SH-SY5Y (cell line): ENCODE measurements around the gene ZNF804B.

Experiments used
- GATA2 ChIP-seq: IDR thresholded peaks from 2 replicates; pipeline ENCODE4 v1.6.1; 2011; ENCODE audit warnings: mild to moderate bottlenecking, low read depth, low read length
- GATA3 ChIP-seq: IDR thresholded peaks from 2 replicates; pipeline ENCODE4 v1.6.1; 2011; ENCODE audit warnings: low read depth, mild to moderate bottlenecking, low read length, moderate library complexity

Gene ZNF804B

DNA sequence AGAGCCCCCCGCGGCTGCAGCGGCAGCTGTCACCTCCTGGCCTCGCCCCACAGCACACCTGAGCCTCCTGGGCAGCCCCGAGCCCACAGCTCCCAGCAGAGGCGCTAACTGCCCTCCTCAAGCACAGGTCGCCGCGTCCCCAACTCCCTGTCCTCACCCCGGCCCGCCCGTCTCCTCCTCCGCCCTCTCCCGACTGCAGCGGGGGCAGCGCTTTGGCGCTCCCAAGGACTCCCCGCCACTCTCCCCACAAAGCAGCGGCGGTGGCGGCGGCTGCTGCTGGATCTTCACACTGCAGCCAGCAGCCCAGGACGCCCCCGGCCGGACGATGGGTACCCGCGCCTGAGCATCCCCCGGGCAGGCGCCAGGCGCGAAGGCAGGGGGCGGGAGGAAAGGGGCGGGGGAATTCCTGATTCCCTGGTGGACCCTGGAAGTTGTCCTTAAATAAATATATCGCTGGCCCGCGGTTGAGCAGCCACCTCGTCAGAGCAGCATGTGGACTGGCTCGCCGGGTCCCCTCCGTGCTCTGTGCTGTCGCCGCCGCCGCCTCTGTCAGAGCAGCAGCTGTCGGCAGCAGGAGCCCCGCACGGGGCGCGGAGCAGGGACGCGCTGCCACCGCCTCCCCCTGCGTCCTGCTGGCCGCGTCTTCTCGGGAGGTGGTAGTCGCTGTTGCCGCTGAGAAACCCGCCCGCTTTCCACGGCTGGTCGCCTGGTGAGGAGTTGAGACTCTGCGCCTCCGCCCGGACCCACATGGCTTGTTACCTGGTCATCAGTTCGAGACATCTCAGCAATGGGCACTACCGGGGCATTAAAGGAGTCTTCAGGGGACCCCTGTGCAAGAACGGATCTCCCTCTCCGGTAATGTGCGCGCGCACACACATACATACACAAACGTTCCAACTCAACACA is at the start of gene ZNF804B:
TSS of gene ZNF804B (plus strand) at position 471 of the 906 bp plus-strand sequence. CDS start at position 748, 277 bp downstream.
- TF ChIP-seq GATA3: no peak
- TF ChIP-seq GATA2: no peak

DNA sequence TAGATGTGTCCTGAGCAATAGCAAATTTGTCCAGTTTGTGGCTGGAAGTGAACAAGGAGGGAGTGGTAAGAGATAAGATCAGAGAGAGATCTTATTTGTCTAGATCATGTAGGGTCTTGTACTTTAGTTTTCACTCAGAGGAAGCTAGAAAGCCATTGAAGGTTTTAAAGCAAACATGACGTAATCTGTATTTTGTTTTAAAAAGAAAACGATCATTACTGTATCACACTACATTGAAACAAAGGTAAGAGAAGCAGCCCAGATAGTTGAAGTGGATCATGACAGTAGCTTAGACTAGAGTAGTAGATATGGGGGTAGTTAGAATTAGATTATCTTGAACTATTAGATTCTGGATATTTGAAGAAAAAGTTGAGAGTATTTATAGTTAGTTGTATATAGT is 23.6 kb upstream of the ZNF804B start:
- TF ChIP-seq GATA2: no peak
- no peak for TF ChIP-seq GATA3

DNA sequence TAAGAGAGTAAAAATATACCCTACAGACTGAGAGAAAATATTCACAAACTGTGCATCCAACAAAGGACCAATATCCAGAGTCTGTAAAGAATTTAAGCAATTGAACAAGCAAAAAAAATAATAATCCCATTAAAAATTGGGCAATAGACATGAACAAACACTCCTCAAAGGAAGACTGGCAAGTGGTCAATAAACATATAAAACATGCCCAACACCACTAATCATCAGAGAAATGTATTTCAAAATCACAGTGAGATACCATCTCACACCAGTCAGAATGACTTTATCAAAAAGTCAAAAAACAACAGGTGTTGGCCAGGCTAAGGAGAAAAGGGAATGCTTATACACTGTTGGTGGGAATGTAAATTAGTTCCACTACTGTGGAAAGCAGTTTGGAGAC is 21.9 kb upstream of the ZNF804B start:
- TF ChIP-seq GATA3: no peak
- TF ChIP-seq GATA2: no peak

DNA sequence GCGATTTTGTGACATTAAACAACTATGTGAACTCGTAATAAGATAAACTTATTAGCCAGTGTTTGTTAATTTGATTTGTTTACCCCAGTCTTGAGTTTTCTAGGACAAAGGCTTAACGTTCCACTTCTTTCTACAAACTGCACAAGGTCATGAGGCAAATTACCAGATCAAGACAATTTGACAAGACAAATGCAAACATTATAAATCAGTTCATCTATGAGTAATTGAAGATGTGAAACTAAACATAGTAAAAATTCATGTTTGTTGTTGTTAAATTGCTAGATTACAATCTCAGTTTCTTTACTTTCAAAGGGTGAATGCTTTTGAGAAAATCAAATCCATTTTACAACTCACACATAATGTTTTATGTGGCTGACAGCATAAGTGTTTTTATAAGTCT is 13.4 kb upstream of the ZNF804B start:
- no peak for TF ChIP-seq GATA3
- no peak for TF ChIP-seq GATA2

DNA sequence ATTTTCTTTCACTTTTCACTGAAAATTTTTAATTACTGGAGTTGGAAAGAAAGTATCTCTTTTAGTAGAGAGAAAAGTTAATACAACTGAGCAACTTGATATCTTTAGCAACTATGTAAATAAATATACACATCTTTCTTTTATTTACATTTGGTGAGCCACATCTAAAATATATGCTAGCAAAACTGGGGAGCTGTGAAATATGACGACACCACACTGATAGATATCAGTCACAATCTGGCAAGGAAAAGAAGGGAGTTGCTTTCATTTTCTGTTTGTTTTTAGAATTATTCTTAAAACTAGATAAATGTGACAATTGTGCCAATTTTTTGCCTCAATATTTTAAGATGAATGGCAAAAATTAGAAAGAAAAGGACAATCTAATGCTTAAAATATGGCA is 2.7 kb upstream of the ZNF804B start:
- TF ChIP-seq GATA2 (no peak), GATA3 (no peak)

DNA sequence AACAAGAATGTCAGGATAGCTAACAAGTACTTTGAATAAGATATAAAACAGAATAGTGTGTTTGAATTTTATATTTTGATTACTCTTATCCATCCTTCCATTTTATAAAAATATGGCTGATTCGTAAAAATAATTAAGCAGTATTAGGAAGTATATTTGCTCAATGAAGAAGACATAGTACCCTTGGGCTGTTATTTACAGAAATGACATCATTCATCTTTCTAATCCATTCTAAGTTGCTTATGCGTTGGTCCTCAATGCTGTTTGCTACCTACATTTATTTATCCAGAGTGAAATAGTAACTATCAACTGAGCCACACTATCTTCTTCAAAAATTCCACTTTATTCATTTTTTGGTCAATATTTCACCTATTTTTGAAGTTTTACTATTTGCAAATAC is 2.1 kb upstream of the ZNF804B start:
- no peak for TF ChIP-seq GATA2
- TF ChIP-seq GATA3: no peak

DNA sequence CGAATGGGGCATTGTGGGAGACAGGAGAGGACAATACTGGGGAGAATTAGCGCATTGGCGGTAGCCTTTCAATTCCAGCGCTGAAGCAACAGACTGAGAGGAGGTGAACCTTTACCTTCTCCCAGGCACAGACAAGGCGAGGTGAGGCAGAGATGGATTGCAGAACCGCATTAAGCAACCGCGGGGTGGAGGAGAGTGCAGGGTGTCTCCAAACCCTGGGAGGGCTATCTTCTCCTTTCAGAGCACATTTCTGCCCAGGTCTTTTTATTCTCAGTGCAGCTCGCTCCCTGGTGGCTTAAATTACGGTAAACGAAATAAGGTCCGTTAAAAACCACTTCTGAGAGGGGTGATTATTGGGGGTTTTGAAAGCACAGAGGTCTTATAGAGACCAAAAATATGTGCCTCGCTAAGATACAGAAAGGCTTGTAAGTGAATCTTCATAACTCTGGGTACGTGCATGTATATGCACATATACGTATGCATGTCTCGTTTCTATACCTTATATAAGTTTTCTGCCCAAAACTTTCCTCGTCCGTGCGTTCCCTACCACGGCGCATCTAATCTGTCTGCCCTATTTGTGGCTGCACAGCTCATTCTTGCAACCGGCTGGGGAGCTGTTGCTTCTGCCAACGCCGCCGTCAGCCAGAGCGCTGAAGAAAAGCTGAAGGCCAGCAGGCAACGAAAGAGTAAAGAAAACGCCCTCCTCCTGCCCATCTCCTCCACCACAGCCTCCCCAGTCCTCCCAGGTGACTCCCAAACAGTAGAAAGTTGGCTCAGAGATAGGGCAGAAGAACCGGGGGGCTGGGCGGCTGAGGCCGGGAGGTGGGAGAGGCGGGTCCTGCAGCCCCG is 895 bp upstream of the ZNF804B start:
- TF ChIP-seq GATA3 (no peak), GATA2 (no peak)

DNA sequence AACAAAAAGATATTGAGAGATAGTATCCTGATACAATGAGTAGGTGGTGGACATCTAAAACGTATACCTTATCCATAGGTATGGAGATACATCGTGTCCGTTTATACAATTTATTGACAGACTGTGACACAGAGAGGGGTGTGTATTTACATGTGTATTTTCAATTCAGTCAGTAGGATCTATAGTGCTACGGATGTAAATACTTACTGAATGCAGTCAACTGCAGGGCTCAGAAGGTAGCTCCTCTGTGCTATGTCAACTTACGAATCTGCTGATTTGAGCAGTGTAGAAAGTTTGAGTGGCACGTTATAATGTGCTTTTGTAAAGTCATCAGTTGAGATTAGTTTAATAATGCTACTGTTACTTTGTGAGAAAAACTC is 626 bp downstream of the ZNF804B start:
- TF ChIP-seq GATA2: no peak
- no peak for TF ChIP-seq GATA3

DNA sequence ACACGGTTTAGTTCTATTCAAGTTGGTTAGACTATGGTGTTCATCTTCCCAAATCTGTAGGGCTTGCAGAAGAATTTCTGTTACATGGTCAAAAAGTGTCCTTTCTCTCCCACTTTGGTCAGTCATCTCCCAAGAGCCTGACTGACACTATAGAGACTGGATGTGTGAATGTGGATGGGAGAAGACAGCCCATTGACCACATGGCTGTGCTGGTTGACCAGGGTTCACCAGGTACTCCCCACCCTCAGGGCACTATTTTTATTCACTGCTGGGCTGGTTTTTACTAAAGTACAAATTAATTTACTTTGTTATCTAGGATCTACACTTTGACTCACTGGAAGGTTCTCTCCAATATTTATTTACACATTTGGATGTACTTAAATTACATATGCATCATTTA is 2.3 kb downstream of the ZNF804B start:
- TF ChIP-seq GATA2: no peak
- TF ChIP-seq GATA3: no peak

DNA sequence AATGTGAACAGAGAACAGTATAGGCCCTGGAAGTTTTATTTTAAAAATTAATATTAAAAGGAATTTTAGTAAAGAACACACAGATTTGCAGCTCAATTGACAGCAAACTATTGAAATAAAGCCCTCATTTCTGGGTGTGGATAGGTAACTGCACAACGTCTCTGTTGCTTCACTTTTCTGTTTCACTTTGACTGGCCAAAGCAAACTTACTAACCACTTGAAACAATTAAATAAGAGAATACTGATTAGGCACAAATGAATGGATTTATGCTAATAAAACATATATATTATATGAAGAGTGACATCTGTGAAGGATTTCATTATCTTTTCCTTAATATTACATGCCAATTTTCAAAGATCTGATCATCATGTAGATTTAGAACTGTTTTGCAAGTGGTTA is 11.9 kb downstream of the ZNF804B start:
- TF ChIP-seq GATA2: no peak
- no peak for TF ChIP-seq GATA3

DNA sequence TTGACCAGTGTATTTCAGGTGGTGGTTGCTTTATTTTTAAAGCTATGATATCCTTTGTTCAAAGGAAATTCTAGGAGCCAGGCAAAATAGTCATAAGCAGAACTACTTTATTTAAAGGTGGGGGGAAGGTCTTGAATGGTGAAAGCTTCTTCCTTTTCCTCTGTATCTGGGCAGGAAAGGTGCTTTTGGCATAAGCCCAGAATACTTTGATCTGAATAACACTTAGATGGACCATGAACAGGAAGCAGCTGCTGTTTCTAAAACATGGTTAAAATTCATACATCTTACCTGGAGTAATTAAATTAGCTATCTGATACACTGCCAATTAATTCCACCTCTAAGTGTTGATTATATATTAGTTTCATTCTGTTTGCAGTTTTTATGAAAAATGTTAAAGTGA is 13.3 kb downstream of the ZNF804B start:
- no peak for TF ChIP-seq GATA2
- TF ChIP-seq GATA3: no peak

DNA sequence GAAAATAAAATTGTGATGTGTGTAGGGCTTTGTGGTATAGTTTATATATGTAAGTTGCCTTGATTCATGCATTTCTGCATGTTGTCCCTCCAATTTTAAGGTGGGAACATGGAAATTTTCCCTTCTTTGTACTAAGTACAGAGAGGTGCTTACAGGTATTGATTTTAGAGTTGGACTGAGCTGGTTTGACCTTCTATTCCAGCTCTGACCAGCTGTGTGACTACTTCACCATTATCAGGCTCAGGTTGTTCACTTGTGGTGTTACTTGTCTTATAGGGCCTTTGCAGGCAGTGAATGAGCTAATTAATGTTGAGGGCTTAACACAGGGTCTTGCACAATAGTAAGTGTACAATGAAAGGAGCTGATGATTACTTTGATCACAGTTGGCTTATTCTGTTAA is 16.3 kb downstream of the ZNF804B start:
- TF ChIP-seq GATA2 (no peak), GATA3 (no peak)

DNA sequence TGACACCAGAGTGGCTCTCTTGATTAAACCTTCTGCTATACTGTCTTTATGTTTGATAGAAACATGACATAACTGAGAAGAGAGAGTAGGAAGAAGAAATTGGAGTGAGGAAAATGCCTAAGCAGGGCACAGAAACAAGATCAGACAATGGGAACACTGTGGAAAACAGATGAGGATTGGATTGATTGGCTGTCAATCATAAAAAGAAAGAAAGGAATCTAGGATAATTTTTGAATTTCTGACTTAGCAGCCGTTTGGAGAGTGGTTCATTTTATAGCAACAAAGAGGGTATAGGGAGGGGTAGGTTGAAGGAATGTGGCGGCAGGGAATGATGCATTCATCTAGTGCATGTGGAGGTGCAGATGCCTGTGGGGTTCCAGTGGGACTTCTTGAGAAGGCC is 28.3 kb downstream of the ZNF804B start:
- TF ChIP-seq GATA2 (no peak), GATA3 (no peak)

DNA sequence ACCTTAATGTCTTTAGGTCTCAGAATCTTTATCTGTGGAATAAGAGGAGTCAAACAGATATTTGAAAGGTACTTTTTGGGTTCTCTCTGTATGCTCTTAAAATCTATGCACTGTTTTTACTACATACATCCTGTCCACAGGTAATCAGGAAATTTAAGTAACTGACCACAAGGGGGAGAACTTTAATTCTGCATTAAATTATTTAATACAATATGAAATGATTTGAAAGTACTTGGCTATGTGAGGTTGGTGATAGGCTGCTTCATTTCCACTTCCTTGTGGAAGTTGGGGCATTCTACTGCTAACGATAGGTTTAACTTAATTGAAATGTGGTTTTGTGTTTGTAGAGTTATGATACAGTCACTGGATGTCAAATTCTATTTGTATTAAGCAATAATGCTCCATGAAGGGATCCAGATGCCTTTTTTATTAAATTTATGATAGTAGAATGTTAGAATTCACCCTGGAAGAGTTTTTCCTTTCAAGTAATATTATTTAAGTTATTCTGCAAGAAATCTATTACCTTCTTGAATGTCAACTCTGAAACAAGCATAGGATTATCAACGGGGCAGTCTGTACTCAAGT is 30.1 kb downstream of the ZNF804B start:
- TF ChIP-seq GATA3 (no peak), GATA2 (no peak)

DNA sequence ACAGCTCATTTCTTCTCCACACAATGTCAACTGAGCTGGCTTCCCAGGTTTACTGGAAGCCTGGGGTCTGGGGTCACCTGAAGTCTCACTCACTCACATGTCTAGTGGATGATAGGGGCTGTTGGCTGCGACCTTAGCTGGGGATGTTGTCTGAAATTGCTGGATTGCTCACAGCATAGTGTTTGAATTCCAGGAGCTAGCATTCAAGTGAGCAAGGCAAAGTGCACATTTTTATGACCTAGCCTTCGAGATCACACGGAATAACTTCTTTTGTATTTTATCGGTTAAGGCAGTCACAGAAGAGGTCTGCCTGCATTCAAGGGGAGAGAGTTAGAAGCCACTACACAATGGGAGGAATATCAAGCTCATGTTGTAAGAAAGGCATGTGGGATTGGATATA is 32.4 kb downstream of the ZNF804B start:
- TF ChIP-seq GATA2 (no peak), GATA3 (no peak)
